HG03457 (cell line): ENCODE results near the gene TVP23A.
"Not testable (repeated sequence)": the region's sequence is repeated elsewhere in the genome, so short reads cannot be mapped to it uniquely, and the experiment has no call there.

Experiments used
- ATAC-seq: cut with Tn5 transposase; IDR thresholded peaks from one replicate; pipeline ENCODE4 v1.9.1; 2021; ENCODE audit warnings: moderate number of reproducible peaks; ENCODE audit not compliant: unreplicated experiment

TVP23A gene

DNA sequence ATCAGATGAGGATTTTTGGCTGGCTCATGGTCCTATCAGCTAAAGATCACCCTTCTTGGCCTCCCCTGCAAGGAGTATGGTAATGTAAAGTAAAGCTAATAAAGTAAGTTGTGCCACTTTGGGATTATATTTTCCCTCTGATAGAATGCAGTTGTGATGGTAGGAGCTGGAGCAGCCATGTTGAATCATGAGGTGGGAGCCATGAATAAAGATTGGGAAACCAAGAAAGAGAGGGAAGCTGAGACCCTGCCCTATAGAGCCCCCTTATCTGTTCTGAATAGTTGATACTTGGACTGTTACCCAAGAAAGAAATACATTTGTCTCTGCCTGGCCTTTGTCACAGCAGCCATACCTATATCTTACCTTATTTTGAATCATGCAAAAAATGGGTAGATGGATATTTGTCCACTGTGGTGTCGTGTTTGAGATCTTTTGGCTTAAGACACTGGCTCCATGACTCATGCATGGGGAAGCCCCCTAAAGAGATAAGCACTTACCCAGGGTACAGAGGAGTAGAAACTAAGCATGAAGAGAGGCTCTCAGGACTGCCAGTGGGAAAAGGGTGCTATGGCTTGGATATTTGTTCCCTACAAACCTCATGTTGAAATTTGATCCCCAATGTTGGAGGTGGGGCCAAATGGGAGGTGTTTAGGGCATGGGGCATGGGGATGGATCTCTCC is 17.7 kb upstream of the TVP23A start:
- no peak for ATAC-seq

DNA sequence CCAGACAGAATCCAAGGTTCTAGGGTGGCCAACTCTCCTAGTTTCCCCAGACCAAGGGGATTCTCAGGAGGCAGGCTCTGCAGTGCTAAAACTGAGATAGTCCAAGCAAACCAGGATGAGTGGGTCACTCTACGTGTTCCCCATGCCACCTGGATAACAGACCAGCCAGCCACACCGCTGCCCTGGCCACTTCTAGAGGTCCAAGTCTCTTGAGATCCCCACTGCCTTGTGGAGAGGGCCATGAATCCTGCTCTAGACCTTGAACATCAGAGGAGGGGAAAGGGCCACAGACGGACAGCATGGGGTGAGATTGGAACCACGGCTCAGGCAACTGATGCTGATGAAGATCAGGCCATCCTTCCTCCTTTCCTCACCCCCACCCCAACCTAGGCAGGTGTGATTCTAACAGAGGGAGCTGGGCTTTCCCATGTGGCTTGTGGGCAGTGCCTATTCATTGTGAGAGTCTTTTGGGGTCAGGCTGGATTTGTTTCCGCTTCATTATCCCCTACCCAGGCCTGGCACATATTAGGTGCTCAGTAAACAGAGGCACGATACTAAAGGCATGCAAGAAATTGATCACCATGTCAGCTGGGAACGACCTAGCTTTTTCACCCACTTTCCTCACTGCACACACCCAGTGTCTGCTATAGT is 16.8 kb upstream of the TVP23A start:
- no peak for ATAC-seq

DNA sequence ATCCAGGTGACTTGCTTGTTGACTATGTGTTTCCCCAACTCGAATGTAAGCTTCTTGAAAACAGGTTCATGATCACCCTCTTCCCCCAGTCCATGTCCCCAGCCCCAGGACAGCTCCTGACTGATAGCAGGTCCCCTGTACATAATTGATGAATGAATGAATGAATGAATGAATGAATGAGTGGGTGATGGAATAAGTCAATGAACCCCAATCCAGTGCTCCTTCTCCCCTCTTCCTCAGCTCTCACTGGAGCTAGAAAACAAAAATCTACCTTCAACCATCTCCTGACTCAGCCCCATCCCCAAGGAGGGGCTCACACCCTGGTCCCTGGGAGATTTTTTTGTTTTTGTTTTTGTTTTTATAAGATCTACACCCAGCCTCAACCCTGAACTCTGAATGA is 16.2 kb upstream of the TVP23A start:
- ATAC-seq, result no peak

DNA sequence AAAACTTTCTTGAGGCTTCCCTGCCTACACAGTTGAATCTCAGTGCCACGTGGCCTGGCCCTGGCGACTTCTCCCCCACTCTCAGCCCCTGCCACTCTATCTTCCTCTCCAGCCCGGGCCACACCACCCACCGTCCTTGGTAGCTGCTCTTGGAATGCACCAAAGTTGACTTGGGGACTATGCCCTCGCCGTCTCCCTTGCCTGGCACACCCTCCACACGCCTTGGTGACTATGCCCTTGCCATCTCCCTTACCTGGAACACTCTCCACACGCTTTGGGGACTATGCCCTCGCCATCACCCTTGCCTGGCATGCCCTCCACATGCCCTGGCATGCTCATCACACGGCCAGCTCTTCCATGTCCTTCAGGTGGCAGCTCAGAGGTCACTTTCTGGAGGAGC is 15.5 kb upstream of the TVP23A start:
- ATAC-seq, result no peak

DNA sequence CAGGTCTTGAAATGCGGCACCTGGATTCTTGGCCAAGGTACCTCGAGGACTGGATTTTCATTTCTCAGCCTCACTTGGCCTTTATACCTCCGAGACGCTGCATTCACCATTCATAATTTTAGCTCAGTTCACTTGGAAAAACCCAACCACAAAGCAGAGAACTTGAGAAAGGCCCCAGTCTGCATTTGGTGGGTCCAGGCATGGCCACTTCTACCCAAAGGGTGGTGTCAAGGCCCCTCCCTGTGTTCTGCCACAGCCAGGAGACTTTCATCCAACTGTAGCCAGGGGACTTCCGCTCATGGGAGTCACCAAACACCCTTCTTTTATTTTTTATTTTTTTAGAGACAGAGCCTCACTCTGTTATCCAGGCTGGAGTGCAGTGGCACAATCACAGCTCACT is 14.7 kb upstream of the TVP23A start:
- ATAC-seq, result no peak

DNA sequence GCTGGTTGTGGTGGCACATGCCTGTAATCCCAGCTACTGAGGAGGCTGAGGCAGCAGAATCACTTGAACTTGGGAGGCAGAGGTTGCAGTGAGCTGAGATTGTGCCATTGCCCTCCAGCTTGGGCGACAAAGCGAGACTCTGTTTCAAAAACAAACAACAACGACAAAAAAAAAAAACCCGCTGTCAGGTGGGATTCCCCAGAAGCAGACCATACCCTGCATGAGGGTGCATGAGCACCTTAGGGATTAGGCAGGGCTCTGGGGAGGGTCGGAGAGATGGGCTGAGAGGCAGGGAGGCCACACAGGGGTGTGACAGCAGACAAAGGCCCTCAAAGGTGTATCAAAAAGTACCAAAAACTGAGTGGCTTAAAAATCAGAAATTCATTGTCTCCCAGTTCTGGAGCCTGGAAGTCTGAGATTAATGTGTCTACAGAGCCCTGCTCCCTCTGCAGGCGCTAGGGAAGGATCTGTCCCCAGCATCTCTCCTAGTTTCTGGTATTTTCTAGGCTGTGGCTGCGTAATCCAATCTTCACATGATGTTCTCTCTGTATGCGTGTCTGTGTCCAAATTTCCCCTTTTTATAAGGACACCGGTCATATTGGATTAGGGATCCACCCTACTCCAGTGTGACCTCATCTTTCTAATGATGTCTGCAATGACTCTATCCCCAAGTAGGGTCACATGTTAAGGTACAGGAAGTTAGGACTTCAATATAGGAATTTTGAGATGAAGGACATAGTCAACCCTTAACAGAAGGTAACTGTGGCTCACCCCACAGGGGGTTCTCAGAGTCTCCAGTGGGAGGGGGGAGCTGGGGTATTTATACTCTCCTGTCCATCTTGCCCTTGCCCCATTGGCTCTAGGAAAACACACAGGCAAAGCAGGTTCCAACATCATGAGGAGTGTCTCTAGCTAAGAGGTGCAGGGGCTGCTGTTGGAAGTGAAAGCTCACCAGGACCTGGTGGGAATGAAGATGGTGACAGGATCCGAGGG is 13.6 kb upstream of the TVP23A start:
- ATAC-seq, result no peak

DNA sequence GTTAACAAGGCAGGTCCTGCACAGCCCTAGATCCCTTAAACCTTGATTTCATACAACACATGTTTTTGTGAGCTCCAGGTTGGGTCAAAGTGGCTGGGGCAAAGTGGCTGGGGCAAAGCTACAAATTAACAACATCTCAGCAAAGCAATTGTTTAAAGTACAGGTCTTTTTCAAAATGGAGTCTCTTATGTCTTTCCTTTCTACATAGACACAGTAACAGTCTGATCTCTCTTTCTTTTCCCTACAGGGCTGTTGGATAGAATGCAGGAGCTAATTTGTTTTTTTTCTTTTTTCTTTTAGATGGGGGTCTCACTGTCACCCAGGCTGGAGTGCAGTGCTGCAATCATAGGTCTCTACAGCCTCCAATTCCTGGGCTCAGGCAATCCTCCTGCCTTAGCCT is 11.6 kb upstream of the TVP23A start:
- not testable (repeated sequence) for ATAC-seq

DNA sequence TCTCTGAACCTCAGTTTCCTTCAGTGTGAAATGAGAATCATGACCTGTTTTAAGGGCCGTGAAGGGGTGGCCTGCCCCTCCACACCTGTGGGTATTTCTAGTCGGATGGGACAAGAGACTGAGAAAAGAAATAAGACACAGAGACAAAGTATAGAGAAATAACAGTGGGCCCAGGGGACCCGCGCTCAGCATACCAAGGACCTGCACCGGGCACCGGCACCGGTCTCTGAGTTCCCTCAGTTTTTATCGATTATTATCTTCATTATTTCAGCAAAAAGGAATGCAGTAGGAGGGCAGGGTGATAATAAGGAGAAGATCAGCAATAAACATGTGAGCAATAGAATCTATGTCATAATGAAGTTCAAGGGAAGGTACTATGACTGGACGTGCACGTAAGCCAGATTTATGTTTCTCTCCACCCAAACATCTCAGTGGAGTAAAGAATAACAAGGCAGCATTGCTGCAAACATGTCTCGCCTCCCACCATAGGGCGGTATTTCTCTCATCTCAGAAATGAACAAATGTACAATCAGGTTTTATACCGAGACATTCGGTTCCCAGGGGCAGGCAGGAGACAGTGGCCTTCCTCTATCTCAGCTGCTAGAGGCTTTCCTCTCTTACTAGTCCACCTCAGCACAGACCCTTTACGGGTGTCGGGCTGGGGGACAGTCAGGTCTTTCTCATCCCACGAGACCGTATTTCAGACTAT is 10.9 kb upstream of the TVP23A start:
- not testable (repeated sequence) for ATAC-seq

DNA sequence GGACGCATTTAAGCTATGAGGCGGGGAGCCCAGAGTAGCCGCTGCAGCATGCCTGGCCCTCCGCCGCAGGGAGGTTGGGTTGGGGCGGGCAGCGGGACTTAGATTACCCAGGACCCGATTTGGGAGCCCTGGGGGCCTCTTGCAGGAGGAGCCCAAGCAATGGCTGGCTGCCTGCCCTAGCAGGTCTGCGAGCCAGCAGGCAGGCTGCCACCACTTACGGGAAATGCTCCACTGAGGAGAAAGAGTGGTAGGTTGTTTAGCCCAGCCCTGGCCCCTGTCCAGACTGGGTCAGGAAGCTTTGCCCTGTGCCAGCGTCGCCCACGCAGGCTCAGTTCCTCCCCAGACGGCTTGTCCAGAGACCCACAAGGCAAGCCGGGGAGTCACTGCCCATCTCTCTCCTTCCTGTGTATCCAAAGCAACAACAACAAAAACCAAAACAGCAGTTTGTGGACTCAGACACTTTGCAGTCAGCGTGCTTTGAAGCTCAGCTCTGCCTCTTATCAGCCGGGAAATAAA is 10.3 kb upstream of the TVP23A start:
- no peak for ATAC-seq

DNA sequence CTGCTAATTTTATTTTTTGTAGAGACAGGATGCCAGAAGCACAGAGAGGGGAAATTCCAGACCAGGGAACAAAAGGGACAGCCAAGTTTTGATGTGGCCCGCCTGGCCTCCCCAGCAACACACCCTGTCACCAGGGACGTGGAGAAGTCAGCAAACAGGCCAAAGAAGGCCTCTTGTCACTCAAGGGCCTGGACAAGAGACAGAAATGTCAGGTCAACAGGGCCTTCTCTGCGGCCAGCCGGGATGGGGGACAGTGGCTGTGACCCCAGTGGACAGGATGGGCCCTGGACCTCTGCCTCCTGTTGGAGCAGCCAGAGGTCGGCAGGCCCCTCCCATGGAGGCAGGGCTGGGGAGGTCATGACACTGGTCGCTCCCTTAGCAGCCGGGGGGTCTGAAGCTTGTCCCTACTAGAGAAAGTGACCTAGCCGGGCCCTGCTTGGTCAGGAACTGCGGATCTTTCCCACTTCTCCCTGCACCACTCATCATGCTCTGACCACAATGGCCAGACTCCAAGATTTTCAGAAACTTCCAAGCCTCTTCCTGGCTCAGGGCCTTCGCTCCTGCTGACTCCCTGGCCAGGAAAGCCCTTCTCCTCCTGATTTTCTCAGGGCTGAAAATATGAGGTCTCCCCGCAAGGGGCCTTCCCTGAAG is 9.2 kb upstream of the TVP23A start:
- ATAC-seq, result no peak

DNA sequence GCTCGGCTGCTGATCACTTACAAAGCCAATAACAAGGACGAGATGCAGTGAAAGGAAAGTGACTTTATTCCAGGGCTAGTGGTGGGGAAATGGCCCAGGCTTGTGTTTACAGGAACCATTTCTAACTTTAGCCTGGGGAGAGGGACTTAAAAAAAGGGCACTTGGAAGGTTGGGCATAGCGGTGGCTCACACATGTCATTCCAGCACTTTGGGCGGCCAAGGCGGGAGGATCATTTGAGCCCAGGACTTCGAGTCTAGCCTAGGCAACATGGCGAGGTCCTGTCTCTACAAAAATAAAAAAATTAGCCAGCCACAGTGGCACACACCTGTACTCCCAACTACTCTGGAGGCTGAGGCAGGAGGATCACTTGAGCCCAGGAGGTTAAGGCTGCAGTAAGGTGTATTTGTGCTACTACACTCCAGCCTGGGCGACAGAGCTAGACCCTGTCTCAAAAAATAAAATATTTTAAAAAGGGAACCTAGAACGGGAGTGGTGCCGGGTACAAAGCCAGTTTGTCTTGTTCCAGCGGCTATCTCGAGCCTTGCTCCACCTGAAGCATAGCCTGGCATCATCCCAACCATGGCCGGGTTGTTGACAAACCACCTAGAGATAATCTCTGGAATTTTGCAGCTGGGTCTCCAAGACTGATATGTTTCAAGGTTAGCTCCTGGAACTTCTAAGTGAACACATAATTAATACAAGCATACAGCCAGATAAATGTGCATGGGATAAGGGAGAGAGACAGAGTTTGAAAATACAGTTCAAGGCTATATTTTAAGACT is 5.7 kb upstream of the TVP23A start:
- no peak for ATAC-seq

DNA sequence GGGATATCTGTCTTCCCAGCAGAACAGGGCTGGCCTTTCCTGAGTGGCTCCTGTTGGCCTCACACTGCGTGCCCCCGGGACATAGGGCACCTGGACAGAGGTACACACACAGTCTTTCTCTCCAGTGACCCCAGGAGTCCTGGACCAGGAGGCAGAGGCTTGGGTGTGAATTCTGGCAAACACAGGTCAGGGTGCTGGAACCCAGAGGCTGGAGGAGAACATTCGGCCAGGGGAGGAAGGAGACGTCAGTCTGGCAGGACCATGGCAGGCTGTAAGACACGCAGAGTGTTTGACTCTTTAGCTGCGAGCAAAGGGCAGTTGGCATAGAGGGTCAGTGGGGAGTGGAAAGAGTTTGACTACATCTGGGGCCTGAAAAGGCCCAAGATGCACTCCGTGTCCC is 4.1 kb upstream of the TVP23A start:
- ATAC-seq, result no peak

DNA sequence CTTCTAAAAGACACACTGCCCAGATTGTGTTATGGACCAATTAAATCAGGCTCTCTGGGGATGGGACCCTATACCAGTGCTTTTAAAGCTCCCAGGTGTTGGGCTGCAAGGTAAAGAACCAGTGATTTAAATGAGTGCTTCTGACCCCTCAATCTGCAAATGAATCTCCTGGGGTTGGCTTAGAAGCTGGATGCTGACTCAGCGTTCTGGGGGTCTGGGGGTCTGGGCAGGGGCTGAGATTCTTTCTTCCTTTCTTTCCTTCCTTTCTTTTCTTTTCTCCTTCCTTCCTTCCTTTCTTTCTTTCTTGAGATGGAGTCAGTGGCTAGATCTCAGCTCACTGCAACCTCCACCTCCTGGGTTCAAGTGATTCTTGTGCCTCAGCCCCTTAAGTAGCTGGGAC is 2.0 kb upstream of the TVP23A start:
- ATAC-seq, result no peak

DNA sequence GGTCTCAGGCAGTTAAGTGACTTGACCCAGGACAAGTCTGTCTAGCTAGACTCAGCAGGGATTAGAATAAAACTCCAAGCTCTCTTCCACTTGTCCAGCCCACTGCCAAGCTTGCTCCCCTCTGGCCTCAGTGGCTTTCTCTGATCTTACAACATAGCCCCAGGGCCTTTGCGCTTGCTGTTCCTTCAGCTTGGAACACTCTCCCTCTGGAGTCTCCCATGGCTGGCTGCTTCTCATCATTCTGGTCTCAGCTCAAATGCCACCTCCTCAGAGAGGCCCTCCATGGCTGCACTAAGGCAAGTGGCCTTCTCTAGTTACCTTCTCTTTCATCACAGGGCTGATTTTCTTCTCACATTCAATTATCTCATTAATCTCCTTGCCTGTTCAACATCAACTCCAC is 1.1 kb downstream of the TVP23A start:
- ATAC-seq, result no peak

DNA sequence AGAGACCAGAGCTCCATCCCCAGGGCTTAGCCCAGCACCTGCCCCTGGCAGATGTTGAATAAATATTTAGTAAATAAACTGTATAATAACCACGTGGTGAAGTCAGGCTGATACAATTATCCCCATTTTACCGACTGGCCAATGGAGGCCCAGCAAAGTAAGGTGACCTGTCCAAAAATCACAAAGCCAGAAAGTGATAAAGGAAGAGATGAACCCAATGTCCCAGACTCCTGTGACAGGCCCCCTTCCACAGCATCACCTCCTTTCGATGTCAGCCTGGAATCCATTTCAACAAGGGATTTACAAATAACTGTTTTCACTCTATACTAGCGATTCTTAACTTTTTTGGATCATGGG is 5.5 kb downstream of the TVP23A start:
- no peak for ATAC-seq

DNA sequence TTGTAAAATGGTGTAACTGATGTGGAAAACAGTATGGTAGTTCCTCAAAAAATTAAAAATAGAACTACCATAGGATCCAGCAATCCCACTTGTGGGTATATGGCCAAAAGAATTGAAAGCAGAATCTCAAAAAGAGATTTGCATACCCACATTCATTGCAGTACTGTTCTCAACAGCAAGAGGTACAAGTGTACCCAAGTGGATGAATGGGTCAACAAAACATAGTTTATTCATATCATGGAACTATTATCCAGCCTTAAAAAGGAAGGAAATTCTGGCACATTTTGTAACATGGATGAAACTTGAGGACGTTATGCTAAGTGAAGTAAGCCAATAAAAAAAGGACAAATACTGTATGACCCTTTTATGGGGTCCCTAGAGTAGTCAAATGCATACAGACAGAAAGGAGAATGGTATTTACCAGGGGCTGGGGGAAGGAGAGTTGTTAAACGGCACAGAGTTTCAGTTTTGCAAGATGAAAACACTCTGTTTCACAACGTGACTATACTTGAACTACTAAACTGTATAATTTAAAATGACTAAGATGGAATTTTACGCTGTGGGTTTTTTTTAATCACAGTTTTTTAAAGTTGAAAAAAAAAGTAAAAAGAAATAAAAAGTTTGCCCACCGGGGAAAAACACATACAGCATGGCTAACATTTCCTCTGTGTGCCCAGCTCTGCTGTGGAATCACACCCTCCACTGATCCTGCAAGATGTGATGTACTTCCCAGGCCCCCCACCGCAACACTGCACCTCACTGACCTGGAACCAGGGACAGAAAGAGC is 6.1 kb downstream of the TVP23A start:
- peak; percentile 53 for ATAC-seq

DNA sequence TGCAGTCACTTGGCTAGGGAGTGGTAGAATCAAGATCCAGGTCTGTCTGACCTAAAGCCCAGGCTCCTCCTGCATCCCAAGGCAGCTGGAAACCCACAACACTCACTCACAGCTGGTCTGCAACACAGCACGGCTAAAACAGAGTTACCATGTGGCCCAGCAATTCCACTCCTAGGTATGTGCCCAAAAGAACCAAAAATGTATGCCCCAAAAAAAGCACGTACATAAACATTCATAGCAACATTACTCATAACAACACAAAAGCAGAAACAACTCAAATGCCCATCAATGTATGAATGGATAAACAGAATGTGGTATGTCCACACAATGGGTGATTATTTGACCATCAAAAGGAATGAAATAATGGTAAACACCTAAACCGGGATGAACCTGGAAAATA is 8.9 kb downstream of the TVP23A start:
- no peak for ATAC-seq

DNA sequence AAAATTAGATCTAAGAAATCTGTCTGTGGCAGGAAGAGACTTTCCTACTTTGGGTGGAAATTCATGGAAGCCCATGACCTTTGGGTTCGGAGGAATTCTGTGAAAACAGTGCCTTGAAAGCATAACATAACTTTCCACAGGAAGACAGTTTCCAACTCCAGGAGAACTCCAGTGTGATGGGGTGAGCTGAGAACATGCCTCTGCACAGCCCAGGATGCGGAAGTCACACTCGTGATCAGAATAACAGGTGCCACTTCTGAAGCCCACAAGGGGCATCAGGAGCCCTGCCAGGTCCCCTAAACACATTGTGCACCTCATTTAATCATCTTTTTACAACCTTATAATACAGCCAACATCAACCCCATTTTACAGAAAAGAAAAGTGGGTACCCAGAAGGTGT is 9.7 kb downstream of the TVP23A start:
- ATAC-seq, result no peak

DNA sequence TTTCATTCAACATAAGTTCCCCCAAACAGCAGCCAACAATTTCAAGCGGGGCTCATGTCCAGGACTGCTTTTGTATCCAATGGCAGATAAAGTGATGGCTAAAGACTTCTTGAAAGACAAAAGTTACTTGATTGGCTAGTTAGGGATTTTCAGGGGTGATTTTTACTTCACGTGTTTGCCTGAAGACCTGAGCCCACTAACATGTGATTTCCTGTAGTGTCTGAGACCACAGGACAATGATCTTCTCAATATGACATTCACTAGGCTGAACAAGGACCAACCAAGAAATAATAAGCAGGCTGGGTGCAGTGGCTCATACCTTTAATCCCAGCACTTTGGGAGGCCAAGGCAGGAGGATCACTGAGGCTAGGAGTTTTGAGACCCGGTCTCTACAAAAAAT is 10.4 kb downstream of the TVP23A start:
- ATAC-seq, result no peak
